GM19452 (cell line): Measurements from ENCODE around the gene LXN.
"Not testable (repeated sequence)": the region's sequence is repeated elsewhere in the genome, so short reads cannot be mapped to it uniquely, and the experiment has no call there.

ENCODE experiments used
- ATAC-seq: cut with Tn5 transposase; IDR thresholded peaks from one replicate; pipeline ENCODE4 v1.9.1; 2021; ENCODE audit not compliant: unreplicated experiment

The LXN gene

GRCh38 chr3:158672215-158673176, at the start of gene LXN:
TSS of gene LXN (minus strand) at chr3:158672648. CDS start at chr3:158672478, 170 bp downstream.
- peak; percentile 100 for ATAC-seq

GRCh38 chr3:158722108-158722507, 49.7 kb upstream of the LXN start:
- ATAC-seq: no peak

- no peak for ATAC-seq
These were observed 46.2 kb upstream of the LXN start for GRCh38 chr3:158718490-158719170.

GRCh38 chr3:158717576-158717975, 45.1 kb upstream of the LXN start:
- ATAC-seq: no peak

GRCh38 chr3:158713094-158713499, 40.6 kb upstream of the LXN start:
- ATAC-seq: no peak

- ATAC-seq: peak; percentile 49
These were observed 40.0 kb upstream of the LXN start for GRCh38 chr3:158712443-158712842.

GRCh38 chr3:158711886-158712285, 39.4 kb upstream of the LXN start:
- ATAC-seq: no peak

- no peak for ATAC-seq
These were observed 38.2 kb upstream of the LXN start for GRCh38 chr3:158710601-158711000.

- ATAC-seq: no peak
These were observed 37.2 kb upstream of the LXN start for GRCh38 chr3:158709666-158710083.

GRCh38 chr3:158703566-158703965, 31.1 kb upstream of the LXN start:
- no peak for ATAC-seq

GRCh38 chr3:158702815-158703481, 30.5 kb upstream of the LXN start:
- ATAC-seq: no peak

- no peak for ATAC-seq
These were observed 29.1 kb upstream of the LXN start for GRCh38 chr3:158701420-158702065.

GRCh38 chr3:158700559-158700958, 28.1 kb upstream of the LXN start:
- ATAC-seq: no peak

- ATAC-seq: no peak
These were observed 24.2 kb upstream of the LXN start for GRCh38 chr3:158696618-158697017.

GRCh38 chr3:158693866-158694456, 21.5 kb upstream of the LXN start:
- not testable (repeated sequence) for ATAC-seq

- no peak for ATAC-seq
These were observed 12.7 kb upstream of the LXN start for GRCh38 chr3:158685159-158685558.

- ATAC-seq: no peak
These were observed 10.9 kb upstream of the LXN start for GRCh38 chr3:158683230-158683962.

- no peak for ATAC-seq
These were observed 8.4 kb upstream of the LXN start for GRCh38 chr3:158680861-158681260.

- no peak for ATAC-seq
These were observed 7.1 kb upstream of the LXN start for GRCh38 chr3:158679547-158680000.

GRCh38 chr3:158678687-158679086, 6.2 kb upstream of the LXN start:
- no peak for ATAC-seq
